MM.1S (cell line): ENCODE measurements around the gene LDLRAD3.

Experiments used
- CTCF ChIP-seq: fragments of 300-600 bp; sonication (generic); IDR thresholded peaks from 2 replicates; pipeline ENCODE4 v1.5.1; 2016; ENCODE audit warnings: antibody characterized with exemption, low read length, mixed read lengths
- EZH2 ChIP-seq: fragments of 300-600 bp; sonication (generic); optimal IDR thresholded peaks from 2 replicates; pipeline ENCODE3; 2017; ENCODE audit warnings: low read depth, mild to moderate bottlenecking, antibody characterized with exemption, low read length, mixed read lengths
- EZH2phosphoT487 ChIP-seq: fragments of 300-600 bp; sonication (generic); IDR thresholded peaks from 2 replicates; pipeline ENCODE4 v1.6.1; 2018; ENCODE audit warnings: antibody characterized with exemption, low read length

- no peak for TF ChIP-seq EZH2
- TF ChIP-seq CTCF: no peak
- no peak for TF ChIP-seq EZH2phosphoT487
These were observed 177.2 kb downstream of the LDLRAD3 start for GRCh38 chr11:36121054-36121453.
